GM19240 (cell line): ENCODE data around the gene ERMP1.
A peak's percentile ranks its signal among the peaks of the same experiment; 100 is the strongest.

Source experiments
- DNase-seq: peaks from one replicate; pipeline ENCODE4 v3.0.0; 2011; ENCODE audit warnings: low spot score; ENCODE audit not compliant: insufficient read length

Gene ERMP1

GRCh38 chr9:5854063-5854790, 21.3 kb upstream of the ERMP1 start:
- DNase-seq = no peak

GRCh38 chr9:5853617-5854016, 20.7 kb upstream of the ERMP1 start:
- no peak for DNase-seq

- no peak for DNase-seq
Measured at GRCh38 chr9:5852987-5853386, 20.1 kb upstream of the ERMP1 start.

DNA sequence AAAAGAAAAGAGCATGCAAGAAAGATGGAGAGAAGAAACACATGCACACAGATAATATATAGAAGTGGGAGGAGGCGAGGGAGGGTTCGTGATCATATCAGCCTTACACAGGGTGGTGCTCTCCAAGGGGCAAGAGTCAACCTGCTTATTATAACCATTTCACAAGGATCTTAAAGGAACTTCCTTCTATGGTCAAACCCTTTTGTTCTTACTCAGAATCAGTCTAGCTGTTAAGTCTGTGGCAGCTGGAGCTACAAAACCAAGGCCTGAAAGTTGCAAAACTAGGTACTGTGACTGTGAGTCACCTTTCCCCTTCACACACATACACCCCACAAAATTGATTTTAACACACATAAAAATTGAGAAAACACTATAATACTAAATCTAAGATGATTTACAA, 18.5 kb upstream of the ERMP1 start:
- peak; percentile 47 for DNase-seq

DNA sequence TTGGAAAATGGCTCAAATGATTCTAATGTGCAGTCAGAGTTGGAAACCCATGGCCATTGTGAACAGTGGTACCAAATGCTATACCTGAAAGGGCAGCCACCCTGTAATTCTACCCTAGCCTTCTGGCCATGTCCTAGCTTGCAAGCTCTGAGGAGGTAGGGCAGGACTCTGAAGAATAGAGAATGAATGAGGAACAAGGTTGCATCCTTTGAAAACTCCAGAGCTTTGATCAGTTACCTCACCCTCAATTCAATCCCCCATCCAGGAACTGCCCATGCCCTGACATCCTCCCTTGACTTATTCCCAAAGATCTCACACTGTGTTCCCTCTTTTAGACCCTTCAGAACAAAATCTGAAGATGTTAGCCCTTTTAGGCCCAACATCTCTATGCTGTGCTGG, 17.8 kb upstream of the ERMP1 start:
- no peak for DNase-seq

DNA sequence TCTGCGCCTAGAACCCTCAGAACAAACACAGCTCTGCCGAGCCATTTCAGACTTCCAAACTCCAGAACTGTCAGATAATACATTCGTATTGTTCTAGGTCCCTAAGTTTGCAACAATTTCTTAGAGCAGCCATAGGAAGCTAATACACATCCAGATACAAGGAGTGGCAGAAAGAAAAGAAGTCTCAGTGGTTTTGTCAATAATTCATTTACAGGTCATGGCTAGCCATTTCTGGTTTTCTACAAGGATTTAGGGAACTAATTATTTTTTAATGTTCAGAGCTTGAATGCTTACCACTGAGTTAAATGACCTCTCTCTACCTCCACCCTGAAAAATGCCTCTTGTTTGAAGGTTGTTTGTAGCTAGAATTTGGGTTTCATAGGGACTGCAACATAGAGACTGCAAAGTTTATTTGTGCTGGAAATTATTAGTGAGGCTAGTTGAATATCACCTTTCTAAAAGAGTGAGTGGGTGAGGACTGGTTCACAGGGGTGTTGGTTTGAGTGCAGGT, 15.5 kb upstream of the ERMP1 start:
- DNase-seq = no peak

- no peak for DNase-seq
Measured at GRCh38 chr9:5846501-5846921, 13.6 kb upstream of the ERMP1 start.

DNA sequence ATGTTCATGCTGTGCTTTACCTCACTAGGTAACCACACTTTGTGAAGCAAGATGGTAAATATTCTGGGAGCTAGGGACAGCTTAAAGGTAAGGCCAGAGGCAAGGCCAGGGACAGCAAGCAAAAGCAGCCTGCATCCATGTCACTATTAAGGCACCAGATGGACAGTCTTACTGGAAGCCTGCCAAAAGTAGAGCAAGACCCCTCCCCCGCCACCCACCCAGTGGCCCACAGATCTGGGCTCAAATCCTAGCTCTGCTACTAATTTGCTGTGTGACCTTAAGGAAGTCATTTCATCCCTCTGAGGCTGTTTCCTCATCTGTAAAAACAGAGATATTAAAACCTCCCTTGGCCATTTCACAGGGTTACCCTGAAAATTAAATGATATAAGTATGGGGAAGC, 13.2 kb upstream of the ERMP1 start:
- no peak for DNase-seq

GRCh38 chr9:5845157-5845531, 12.2 kb upstream of the ERMP1 start:
- no peak for DNase-seq

GRCh38 chr9:5843794-5844471, 11.0 kb upstream of the ERMP1 start:
- no peak for DNase-seq

GRCh38 chr9:5842929-5843793, 10.2 kb upstream of the ERMP1 start:
- DNase-seq = no peak

DNA sequence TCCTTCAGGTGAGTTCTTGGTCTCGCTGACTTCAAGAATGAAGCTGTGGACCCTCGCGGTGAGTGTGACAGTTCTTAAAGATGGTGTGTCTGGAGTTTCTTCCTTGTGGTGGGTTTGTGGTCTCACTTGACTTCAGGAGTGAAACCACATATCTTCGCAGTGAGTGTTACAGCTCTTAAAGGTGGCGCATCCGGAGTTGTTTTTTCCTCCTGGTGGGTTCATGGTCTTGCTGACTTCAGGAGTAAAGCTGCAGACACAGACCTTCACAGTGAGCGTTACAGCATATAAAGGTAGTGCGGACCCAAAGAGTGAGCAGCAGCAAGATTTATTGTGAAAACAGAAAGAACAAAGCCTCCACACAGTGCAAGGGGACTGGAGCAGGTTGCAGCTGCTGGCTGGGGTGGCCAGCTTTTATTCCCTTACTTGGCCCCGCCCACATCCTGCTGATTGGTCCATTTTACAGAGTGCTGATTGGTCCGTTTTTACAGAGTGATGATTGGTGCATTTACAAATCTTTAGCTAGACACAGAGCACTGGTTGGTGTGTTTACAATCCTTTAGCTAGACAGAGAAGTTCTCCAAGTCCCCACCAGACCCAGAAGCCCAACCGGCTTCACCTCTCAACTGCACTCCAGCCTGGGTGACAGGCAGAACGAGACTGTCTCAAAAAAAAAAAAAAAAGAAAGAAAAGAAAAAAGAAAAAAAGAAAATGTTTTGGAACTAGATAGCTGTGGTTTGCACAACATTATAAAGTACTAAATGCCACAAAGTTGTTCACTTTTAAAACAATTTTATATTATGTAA, 9.1 kb upstream of the ERMP1 start:
- DNase-seq = no peak

GRCh38 chr9:5840788-5841187, 7.9 kb upstream of the ERMP1 start:
- DNase-seq = no peak

DNA sequence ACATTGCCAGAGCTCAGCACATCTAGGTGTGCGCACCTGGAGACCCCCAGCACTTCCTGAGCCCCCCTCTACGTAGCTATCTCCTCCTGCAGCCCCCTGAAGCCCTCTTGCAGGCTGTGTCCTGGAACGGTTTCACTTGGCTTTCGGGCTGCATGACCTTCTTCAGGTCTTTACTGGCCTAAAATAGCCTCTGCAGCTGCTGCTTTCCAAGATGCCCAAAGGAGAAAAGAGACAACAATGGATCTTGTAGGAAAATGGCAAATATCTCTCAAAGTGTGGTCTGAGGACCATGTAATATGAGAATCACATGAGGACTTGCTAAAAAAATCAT, 6.6 kb upstream of the ERMP1 start:
- no peak for DNase-seq

GRCh38 chr9:5838884-5839571, 6.1 kb upstream of the ERMP1 start:
- DNase-seq = no peak

DNA sequence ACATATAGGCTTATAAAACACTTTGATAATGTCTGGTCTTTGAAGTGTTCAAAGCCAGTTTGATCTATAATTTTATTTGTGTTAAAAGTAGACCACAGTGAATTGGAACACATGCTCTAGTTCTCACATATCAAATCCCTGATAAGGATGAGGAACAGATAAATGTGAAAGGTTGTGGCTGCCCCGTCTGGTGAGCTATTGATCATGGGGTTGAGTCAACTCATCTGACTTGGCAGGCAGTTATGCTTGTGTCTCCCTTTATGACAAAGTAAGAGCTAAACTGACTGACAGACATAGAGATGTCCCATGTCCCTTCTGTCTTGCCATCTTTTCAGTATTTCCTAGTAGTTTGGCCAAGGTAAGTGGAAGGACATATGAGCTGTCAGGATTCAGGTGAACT, 2.9 kb upstream of the ERMP1 start:
- no peak for DNase-seq

- DNase-seq = no peak
Measured at GRCh38 chr9:5834214-5834613, 1.3 kb upstream of the ERMP1 start.

- DNase-seq = no peak
Measured at GRCh38 chr9:5832071-5832537, 813 bp downstream of the ERMP1 start.

GRCh38 chr9:5825895-5826622, 6.9 kb downstream of the ERMP1 start:
- no peak for DNase-seq

GRCh38 chr9:5825223-5825622, 7.7 kb downstream of the ERMP1 start:
- no peak for DNase-seq
